GM06990 (cell line): ENCODE measurements around the gene FNIP2.
"Not testable (repeated sequence)": the region's sequence is repeated elsewhere in the genome, so short reads cannot be mapped to it uniquely, and the experiment has no call there.

Experiments
- DNase-seq: peaks from one replicate; pipeline ENCODE4 v3.0.0-alpha.2; 2011; ENCODE audit not compliant: insufficient read length; ENCODE audit errors: extremely low read depth
- H3K27me3 ChIP-seq: replicated peaks from 2 replicates; pipeline ENCODE4 v1.6.0; 2011; ENCODE audit warnings: low read length; ENCODE audit not compliant: control insufficient read depth, insufficient read depth
- H3K36me3 ChIP-seq: 2 replicates; pipeline ENCODE4 v1.5.1; 2011; ENCODE audit warnings: low read length; ENCODE audit not compliant: control insufficient read depth, insufficient read depth
- H3K4me3 ChIP-seq: replicated peaks from 2 replicates; pipeline ENCODE4 v1.5.1; 2011; ENCODE audit warnings: low read depth, mild to moderate bottlenecking, control low read depth, low read length
- TF ChIP-seq, protein P1 (sequence below): IDR thresholded peaks from 2 replicates; pipeline ENCODE4 v1.5.1; 2011; ENCODE audit warnings: low read length, control low read depth, mild to moderate bottlenecking, inconsistent platforms; ENCODE audit not compliant: insufficient read depth, poor library complexity, severe bottlenecking

Gene FNIP2

DNA sequence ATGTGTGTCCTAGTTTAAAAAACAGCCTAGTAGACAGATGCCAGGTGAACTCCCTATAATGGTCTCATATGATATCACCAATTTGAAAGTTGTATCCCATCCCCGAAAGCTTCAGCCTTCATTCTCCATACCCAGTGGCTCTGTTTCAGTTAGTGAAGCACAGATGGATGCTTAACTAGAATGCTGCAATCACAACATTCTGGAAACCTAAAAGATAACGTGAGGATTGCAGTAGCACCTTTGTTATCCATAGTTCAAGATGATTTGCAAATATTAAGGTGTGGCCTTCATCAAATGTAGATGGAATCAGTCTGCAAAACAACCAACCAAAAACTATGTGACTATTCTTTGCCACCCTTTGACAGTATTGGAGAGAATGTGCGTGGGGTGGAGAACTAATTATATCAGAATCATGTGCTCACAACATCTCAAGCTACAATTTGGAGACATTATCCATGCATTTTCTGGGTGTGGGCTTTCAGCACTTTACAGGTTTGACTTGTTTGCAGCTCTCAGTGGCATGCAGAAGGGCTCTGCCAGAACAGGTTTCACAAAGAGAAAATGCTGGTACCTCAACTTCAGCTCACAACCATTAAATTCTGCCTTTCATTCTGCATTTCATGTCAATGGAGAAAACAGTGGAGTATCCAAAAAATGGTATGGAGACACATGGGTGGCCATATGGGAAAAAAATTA lies 27.4 kb upstream of the FNIP2 start:
- no peak for DNase-seq
- TF ChIP-seq, protein P1, sequence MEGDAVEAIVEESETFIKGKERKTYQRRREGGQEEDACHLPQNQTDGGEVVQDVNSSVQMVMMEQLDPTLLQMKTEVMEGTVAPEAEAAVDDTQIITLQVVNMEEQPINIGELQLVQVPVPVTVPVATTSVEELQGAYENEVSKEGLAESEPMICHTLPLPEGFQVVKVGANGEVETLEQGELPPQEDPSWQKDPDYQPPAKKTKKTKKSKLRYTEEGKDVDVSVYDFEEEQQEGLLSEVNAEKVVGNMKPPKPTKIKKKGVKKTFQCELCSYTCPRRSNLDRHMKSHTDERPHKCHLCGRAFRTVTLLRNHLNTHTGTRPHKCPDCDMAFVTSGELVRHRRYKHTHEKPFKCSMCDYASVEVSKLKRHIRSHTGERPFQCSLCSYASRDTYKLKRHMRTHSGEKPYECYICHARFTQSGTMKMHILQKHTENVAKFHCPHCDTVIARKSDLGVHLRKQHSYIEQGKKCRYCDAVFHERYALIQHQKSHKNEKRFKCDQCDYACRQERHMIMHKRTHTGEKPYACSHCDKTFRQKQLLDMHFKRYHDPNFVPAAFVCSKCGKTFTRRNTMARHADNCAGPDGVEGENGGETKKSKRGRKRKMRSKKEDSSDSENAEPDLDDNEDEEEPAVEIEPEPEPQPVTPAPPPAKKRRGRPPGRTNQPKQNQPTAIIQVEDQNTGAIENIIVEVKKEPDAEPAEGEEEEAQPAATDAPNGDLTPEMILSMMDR, result no peak

DNA sequence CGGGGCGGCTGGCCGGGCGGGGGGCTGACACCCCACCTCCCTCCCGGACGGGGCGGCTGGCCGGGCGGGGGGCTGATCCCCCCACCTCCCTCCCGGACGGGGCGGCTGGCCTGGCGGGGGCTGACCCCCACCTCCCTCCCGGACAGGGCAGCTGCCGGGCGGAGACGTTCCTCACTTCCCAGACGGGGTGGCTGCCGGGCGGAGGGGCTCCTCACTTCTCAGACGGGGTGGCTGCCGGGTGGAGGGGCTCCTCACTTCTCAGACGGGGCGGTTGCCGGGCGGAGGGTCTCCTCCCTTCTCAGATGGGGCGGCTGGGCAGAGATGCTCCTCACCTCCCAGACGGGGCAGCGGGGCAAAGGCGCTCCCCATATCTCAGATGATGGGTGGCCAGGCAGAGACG lies 22.3 kb upstream of the FNIP2 start:
- not testable (repeated sequence) for H3K4me3 ChIP-seq, H3K36me3 ChIP-seq, DNase-seq, H3K27me3 ChIP-seq

More for the DNA sequence above, 27.4 kb upstream of the FNIP2 start:
- no peak overlapping the region for H3K4me3 ChIP-seq
- no peaks in the 10 kb centered on the region for H3K36me3 ChIP-seq
- H3K27me3 ChIP-seq, result no peaks in the 10 kb centered on the region

DNA sequence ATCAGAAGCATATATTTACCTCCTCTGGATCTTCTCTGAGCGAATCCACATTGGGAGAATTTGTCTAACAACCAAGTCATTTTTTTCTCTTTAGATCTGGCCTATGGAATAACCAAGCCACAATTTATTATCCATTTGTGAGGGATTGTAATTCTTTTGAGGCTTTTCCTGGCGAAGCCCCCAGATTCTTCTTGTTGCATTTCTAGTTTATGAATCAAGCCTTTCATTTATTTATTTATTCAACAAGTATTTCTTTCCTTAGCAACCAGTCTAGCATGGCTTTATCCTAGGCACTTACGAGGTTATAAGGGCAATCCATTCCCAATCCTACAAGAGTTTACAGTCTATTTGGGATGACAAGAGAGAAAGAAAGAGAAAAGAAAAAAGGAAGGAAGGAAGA lies 18.4 kb upstream of the FNIP2 start:
- Histone ChIP-seq H3K4me3 (no peak overlapping the region), H3K27me3 (no peaks in the 10 kb centered on the region), H3K36me3 (no peaks in the 10 kb centered on the region)
- DNase-seq, result no peak
- TF ChIP-seq, protein P1, result no peak

DNA sequence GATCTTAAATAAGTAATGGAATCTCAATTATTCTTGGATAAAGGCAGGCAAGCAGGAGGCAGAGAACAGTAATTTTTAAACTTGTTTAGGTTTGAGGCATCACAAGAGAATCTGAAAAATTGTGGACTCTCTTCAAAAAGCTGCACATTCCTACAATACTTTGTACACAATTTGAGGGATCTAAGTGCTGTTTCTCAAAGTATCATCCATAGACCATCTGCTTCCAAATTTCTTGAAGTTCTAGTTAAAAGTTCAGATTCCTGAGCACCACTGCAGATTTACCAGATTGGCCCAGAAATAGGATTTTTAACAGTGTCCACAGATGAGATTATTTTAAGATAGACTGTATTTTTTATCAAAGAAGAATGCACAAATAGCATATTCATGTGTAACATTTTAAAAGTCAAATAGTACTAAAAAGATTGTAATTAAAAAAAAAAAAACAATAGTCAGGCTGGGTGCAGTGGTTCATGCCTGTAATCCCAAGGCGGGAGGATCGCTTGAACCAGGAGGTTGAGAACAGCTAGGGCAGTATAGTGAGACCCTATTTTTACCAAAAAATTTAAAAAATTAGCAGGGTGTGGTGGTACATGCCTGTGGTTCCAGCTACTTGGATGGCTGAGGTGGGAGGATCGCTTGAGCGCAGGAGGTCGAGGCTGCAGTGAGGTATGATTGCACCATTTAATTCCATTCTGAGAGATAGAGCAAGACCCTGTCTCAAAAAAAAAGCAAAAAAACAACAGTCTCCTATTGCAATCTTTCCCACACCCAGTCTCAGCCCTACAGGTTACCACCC lies 14.2 kb upstream of the FNIP2 start:
- Histone ChIP-seq H3K27me3 (no peaks in the 10 kb centered on the region), H3K4me3 (no peak overlapping the region), H3K36me3 (no peaks in the 10 kb centered on the region)
- no peak for DNase-seq
- TF ChIP-seq, protein P1, result no peak

DNA sequence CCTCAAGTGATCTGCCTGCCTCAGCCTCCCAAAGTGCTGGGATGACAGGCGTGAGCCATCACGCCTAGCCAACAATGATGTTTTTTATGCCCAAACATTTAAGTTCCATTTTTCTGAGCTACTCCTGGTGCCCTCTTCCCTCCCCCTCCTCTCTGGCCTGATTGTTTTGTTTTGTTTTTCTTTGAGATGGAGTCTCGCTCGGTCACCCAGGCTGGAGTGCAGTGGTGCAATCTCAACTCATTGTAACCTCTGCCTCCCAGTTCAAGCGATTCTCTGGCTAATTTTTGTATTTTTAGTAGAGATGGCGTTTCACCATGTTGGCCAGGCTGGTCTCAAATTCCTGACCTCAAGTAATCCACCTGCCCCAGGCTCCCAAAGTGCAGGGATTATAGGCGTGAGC lies 13.0 kb upstream of the FNIP2 start:
- not testable (repeated sequence) for DNase-seq, H3K27me3 ChIP-seq, H3K4me3 ChIP-seq, H3K36me3 ChIP-seq

DNA sequence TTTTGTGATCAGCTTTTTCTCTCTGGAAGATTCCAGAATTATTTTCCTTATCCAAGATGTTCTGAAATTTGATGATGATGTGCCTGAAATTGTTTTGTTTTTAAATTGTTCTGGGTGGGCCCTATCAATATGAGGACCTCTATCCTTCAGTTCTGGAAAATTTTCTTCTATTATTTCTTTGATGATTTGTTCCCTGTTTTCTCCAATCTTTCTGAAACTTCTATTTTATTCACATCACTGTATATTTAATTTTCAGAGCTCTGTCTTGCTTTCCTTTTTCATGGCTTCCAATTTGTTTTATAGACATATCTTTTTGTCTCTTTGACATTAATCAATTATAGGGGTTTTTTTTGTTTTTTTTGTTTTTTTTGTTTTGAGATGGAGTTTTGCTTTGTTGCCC lies 12.2 kb upstream of the FNIP2 start:
- no peaks in the 10 kb centered on the region for H3K36me3 ChIP-seq
- H3K27me3 ChIP-seq, result no peaks in the 10 kb centered on the region; the same call in 1 of the 2 replicates
- DNase-seq, result no peak
- H3K4me3 ChIP-seq, result no peak overlapping the region
- TF ChIP-seq, protein P1, result no peak
